Left colon (tissue), 2 donors: ENCODE measurements around the gene SPAG4. TPM values are rescaled to one million over a fixed set of nuclear protein-coding genes. Genes with fewer than 3 reads are reported as not detected.

Experiments used
- ATAC-seq: fragments of 200-7000 bp; cut with Tn5 transposase; one replicate; pipeline ENCODE4 v1.9.1; 2020; ENCODE audit warnings: mild to moderate bottlenecking, moderate library complexity
- DNase-seq, 2 donors: peaks; one replicate each; pipeline ENCODE4 v3.0.0-alpha.2; 2020
- intact Hi-C, 2 donors: fragments of 100-400 bp; cut with DNase I in 1 of 2; cut with micrococcal nuclease in 1 of 2; formaldehyde crosslinking; loops; one replicate each; pipeline versions ENCODE4 v1.11.2 to v1.14.0; 2022; cut with DNase I, micrococcal nuclease
- total RNA-seq, 2 donors: library from RNA; stranded (reverse); fragmentation: NEBNext Ultra II Directional; extraction: Animal tissue kit (Norgen Biotek cat#: 25700); gene quantifications; one replicate each; pipeline ENCODE4 v1.2.1, GENCODE V29; 2021
- donor health status: DM: no; HTN: no; CAD: no.
- donor health status: DM: yes; HTN: yes; CAD: no.

The SPAG4 gene
- total RNA-seq, 2 donors from 2014 or later, result 3.2 to 5.8 TPM

DNA sequence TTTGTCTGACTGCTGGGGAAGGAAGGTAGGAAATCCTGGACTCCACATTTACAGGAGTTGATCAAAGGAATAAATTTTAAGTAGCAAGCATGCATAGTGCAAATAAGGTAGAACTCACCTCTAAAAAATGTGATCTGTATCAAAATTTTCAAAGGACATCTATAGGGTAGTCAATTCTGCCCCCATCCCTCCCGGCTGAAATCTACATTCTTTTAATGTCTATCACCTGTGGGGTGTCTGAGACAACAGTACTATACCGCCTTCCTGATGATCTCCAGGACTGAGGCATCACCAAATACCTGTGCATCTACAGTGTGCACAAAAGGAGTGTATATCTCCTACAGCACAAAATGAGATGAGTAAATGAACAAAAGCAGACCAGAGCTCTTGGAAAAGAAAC, 29.2 kb downstream of the SPAG4 start:
- no peak for DNase-seq
- intact Hi-C loops, result no loop called here
- no peak for ATAC-seq

- ATAC-seq (no peak), DNase-seq (no peak)
- intact Hi-C loops, result no loop called here
Observed at GRCh38 chr20:35648836-35649235, 33.2 kb downstream of the SPAG4 start.

DNA sequence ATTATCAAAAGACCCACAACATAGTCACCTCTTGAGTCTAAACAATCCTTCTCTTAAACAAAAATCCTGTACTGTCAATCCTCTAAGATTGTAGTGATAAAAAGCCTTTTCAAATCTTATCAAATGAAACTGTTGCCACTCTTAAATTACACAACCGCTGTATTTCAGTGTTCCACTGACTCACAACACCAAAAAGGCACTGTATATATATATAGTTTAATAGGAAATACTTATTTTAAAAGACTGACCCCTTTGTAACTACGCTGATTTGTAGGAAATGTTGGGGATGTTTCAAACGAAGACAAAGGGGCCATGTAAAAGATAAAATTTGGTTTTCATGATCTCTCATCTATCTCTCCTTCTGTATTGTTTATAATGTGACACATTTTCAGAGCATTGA, 35.0 kb downstream of the SPAG4 start:
- no peak for ATAC-seq
- DNase-seq, result no peak
- intact Hi-C loops, result no loop called here

DNA sequence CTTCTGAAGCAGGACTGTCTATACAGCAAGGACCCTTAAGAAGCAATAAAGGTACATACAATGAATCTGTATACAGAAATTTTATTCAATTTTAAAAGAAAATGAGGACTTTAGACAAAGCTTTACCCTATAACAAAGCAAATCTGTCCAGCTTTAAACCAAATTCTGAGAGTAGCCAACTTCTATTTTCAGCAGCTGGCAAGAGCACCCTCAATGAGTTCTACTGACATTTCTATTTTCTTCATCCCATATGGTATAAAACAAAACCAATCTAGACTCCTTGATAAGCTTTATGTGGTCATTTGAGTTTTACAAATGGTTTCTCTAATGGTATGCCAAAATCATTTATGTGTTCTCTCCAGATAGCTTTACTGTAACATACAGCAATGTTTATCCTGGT, 36.3 kb downstream of the SPAG4 start:
- DNase-seq, result no peak
- ATAC-seq, result no peak
- intact Hi-C loops, result no loop called here

DNA sequence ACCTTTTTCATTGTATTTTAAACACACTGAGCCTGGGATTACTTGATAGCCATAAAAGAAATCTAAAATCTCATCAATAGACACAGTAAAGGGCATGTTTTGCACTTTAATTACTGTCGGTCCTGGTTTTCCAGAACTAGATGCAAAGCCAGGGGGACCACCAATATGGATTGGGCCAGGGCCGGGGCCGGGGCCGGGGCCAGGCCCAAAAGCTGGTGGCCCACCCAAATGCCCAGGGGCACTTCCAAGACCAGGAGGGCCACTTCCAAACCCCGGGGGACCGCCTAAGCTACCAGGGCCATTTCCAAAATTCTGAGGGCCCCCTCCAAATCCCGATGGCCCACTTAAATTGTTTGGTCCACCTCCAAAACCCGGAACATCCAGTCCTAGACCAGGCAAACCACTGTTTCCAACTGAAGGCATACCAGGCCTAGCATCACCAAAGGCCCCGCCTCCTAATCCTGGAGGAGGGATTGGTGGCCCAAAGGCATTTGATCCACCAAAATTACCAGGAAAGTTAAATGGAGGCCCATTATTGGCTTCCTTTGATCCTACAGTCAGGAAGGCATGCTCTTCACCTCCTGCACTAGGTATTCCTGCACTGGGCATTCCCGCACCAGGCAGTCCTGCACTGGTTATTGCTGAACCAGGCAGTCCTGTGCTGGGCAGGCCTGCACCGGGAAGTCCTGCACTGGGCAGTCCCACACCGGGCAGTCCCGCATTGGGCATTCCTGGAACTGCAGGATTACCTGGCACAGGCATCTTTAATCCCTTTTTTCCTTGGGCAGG, 37.2 kb downstream of the SPAG4 start:
- intact Hi-C loops, result no loop called here

GRCh38 chr20:35653430-35653734, 37.8 kb downstream of the SPAG4 start:
- DNase-seq, result no peak
- intact Hi-C loops, result no loop called here
- no peak for ATAC-seq

More for the DNA sequence above, 37.2 kb downstream of the SPAG4 start:
- ATAC-seq (no peak), DNase-seq (no peak)

GRCh38 chr20:35653893-35654292, 38.3 kb downstream of the SPAG4 start:
- ATAC-seq, result no peak

GRCh38 chr20:35654415-35654814, 38.8 kb downstream of the SPAG4 start:
- ATAC-seq, result no peak
- no peak for DNase-seq
- intact Hi-C loops, result no loop called here

More at GRCh38 chr20:35653893-35654292, 38.3 kb downstream of the SPAG4 start:
- DNase-seq, result no peak
- intact Hi-C loops, result no loop called here

DNA sequence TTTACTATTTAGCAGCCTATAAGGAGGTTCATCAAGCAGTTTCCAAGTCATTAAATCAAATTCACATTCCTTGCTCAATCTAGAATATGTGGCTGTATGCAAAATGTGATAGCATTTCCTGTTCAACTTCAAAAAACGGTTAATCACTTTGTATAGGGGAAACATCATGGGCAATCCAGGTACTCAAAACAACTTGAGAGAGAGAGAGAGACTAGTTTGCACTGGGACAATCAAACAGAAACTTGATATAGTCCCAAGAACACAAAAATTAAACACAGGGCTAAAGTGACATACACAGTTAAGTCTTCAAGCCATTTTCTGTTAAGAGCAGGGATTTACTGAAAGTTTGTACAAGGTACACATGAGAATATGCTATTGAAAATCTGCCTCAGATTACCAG, 41.6 kb downstream of the SPAG4 start:
- DNase-seq, result no peak
- peak; percentile 12 for ATAC-seq
- intact Hi-C loops, result no loop called here

DNA sequence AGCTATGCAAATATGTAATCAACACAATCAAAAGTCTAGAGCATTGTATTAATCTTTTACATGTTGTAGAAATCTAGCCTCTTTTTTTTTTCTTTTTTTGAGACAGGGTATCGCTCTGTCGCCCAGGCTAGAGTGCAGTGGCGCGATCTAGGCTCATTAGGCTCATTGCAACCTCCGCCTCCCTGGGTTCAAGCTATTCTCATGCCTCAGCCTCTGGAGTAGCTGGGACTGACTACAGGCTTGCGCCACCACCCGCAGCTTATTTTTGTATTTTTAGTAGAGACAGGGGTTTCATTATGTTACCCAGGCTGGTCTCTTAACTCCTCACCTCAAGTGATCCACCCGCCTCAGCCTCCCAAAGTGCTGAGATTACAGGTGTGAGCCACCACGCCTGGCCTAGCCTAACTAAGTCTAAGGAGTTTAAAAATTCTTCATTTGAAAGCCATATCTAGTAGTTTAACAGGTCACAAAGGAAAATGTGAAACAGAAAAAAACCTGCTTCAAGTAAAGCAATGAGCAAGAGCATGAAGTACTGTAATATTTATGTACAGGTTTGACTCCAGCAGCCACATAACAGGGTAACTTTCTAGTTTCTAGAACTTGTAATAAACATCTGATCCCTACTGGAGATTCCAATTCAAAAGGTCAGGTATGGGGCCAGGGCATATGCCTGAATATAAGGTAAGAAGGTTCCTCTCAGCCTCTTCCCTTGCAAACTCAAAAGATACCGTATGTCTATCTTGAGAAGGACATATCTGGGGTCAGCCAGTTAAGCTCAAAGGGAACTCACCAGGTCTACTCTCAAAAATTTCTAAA, 44.7 kb downstream of the SPAG4 start:
- ATAC-seq (no peak), DNase-seq (no peak)
- intact Hi-C loops, result no loop called here

DNA sequence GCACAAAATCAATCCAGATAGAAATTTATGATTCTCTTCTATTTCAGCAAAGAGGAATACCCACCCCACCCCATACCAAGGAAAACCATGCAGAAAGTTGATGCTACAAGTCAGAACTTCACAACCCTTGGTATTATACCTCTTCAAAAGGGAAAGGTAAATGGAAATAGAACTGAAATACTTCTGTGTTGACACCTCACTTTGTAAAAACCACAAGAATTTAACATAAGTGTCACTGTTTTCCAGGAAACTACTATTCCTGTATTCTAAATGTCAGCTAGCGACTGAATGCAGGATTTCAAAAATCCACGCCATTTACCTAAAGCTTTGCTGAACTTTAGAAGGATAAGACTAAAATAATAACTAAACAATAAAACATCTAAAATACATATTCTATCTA, 45.4 kb downstream of the SPAG4 start:
- DNase-seq, result no peak
- ATAC-seq, result no peak

DNA sequence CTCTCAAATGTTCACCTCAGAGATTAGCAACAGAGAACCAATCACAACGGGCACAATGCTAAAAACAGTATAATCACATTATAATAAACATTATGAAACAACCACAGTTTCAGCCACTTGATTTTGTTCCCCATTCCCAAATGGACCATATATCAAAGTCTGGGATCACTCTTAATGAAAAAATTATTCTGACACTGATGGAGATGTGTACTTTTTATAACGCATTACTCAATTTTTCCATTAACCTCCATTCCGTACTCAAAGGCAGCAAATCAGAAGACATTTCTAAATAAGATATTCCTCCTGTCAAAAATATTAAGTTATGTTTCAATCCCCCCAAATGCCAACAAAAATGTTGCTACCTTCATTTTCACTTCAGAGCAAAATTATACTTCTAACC, 46.3 kb downstream of the SPAG4 start:
- intact Hi-C loops, result no loop called here
- DNase-seq (no peak), ATAC-seq (no peak)

More for the DNA sequence above, 45.4 kb downstream of the SPAG4 start:
- intact Hi-C loops, result no loop called here

GRCh38 chr20:35662551-35662950, 46.9 kb downstream of the SPAG4 start:
- intact Hi-C loops, result no loop called here
- DNase-seq (no peak), ATAC-seq (no peak)

GRCh38 chr20:35663516-35664465, 48.2 kb downstream of the SPAG4 start:
- peak; percentile 58 for ATAC-seq
- peak; percentile 63 for DNase-seq
- intact Hi-C loops, result no loop called here

GRCh38 chr20:35664466-35665206, 49.0 kb downstream of the SPAG4 start, which contains the start of the genes CPNE1 and RBM12:
TSS of gene CPNE1 (minus strand) at chr20:35664900. CDS start at chr20:35632923, 31,977 bp downstream.
TSS of gene RBM12 (minus strand) at chr20:35664900. CDS start at chr20:35655322, 9,578 bp downstream.
- intact Hi-C loops, result no loop called here

DNA sequence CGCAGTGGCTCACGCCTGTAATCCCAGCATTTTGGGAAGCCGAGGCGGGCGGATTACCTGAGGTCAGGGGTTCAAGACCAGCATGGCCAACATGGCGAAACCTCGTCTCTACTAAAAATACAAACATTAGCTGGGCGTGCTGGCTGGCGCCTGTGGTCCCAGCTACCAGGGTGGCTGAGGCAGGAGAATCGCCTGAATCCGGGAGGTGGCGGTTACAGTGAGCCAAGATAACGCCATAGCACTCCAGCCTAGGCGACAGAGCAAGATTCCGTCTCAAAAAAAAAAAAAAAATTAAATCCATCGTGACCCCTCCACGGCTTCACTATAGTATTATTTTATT, 50.3 kb downstream of the SPAG4 start:
- ATAC-seq (no peak), DNase-seq (no peak)
- intact Hi-C loops, result no loop called here

More at GRCh38 chr20:35664466-35665206, 49.0 kb downstream of the SPAG4 start, which contains the start of the genes CPNE1 and RBM12:
- ATAC-seq, result peak; percentile 93
- peak; percentile 92 to 93 for DNase-seq

- ATAC-seq (no peak), DNase-seq (no peak)
- intact Hi-C loops, result no loop called here
Observed at GRCh38 chr20:35669221-35669620, 53.6 kb downstream of the SPAG4 start.

DNA sequence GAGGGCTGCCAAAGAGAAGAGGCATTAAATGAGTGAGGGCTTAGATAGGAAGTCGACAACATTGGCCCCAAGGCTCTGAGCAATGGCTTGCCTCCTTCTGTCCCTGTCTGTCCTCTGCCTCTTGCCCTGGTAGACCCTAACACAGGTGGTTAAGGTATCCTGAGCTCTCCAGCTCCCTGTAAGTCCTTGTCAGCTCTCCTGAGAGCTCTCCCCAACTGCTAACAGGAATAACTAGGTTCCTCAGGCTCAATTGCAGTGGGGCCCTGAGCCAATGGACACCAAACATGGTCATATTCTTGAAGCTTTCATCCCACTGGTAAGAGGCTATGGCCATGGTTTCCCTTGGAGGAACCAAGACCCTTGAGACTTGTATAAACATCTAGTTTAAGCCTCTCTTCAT, 54.1 kb downstream of the SPAG4 start:
- intact Hi-C loops, result no loop called here

More for the DNA sequence above, 54.1 kb downstream of the SPAG4 start:
- DNase-seq, result no peak
- ATAC-seq, result no peak
